ENCODE measurements around the gene NTN1.

The NTN1 gene

GRCh38 chr17:9231449-9232154, 210.3 kb downstream of the NTN1 start:
- ChIA-PET POLR2A (interaction anchor here (1.2 kb wide), 1 partner anchor 13 kb away, joined by 3 read pairs; no protein-coding TSS in a partner anchor), CTCF (interaction anchor here (1.0 kb wide), 1 partner anchor 11 kb away, joined by 3 read pairs; no protein-coding TSS in a partner anchor)
- H3K9me3 ChIP-seq (ENCODE audit: control extremely low read depth in 1 of 5, control insufficient read depth in 4 of 5, insufficient read depth in 2 of 5, low read depth in 1 of 5, low read length in 4 of 5) = no peaks in the 10 kb centered on the region
- no peak for DNase-seq
- H3K27ac ChIP-seq (ENCODE audit: insufficient read depth in 1 of 2, low read depth in 1 of 2, low read length in 2 of 2, poor library complexity in 1 of 2, severe bottlenecking in 2 of 2) = no peak overlapping the region
- H3K36me3 ChIP-seq (ENCODE audit: control insufficient read depth in 4 of 4, insufficient read depth in 4 of 4, low read length in 3 of 4) = no peaks in the 10 kb centered on the region
- no peaks in the 10 kb centered on the region for H3K27me3 ChIP-seq (replicated peaks in 2 of 5; ENCODE audit: control insufficient read depth in 4 of 5, insufficient read depth in 5 of 5, low read length in 4 of 5)
- peaks cover 0 to 37% (median 35%) of the 10 kb centered on the region in 4 experiments for H3K4me1 ChIP-seq (ENCODE audit: control extremely low read depth in 1 of 4, control insufficient read depth in 4 of 4, insufficient read depth in 4 of 4, low read length in 3 of 4)
- WGBS (ENCODE audit: insufficient coverage) = 96% methylated on average over 21 of the region's 23 CpGs
- no peak overlapping the region for H3K4me3 ChIP-seq (ENCODE audit: control insufficient read depth in 1 of 7, extremely low read depth in 1 of 7, insufficient read depth in 4 of 7, low read depth in 2 of 7, low read length in 6 of 7)

- Histone ChIP-seq H3K27me3 (replicated peaks in 2 of 5; ENCODE audit: control insufficient read depth in 4 of 5, insufficient read depth in 5 of 5, low read length in 4 of 5) (no peaks in the 10 kb centered on the region), H3K36me3 (ENCODE audit: control insufficient read depth in 4 of 4, insufficient read depth in 4 of 4, low read length in 3 of 4) (no peaks in the 10 kb centered on the region), H3K4me1 (ENCODE audit: control extremely low read depth in 1 of 4, control insufficient read depth in 4 of 4, insufficient read depth in 4 of 4, low read length in 3 of 4) (peaks cover 0 to 37% (median 35%) of the 10 kb centered on the region in 4 experiments), H3K27ac (ENCODE audit: insufficient read depth in 1 of 2, low read depth in 1 of 2, low read length in 2 of 2, poor library complexity in 1 of 2, severe bottlenecking in 2 of 2) (no peak overlapping the region), H3K9me3 (ENCODE audit: control extremely low read depth in 1 of 5, control insufficient read depth in 4 of 5, insufficient read depth in 2 of 5, low read depth in 1 of 5, low read length in 4 of 5) (no peaks in the 10 kb centered on the region), H3K4me3 (ENCODE audit: control insufficient read depth in 1 of 7, extremely low read depth in 1 of 7, insufficient read depth in 4 of 7, low read depth in 2 of 7, low read length in 6 of 7) (no peak overlapping the region)
- 90% methylated on average over 5 of the region's 6 CpGs for WGBS (ENCODE audit: insufficient coverage)
- DNase-seq = no peak
- CTCF ChIA-PET = interaction anchor here (0.8 to 1.0 kb wide), 2 partner anchors 11 to 27 kb away, joined by 3 read pairs; no protein-coding TSS in a partner anchor
- POLR2A ChIA-PET = interaction anchor here (1.2 kb wide), 1 partner anchor 14 kb away, joined by 3 read pairs; no protein-coding TSS in a partner anchor
Observed at GRCh38 chr17:9232155-9232475, 210.8 kb downstream of the NTN1 start.

GRCh38 chr17:9232591-9233270, 211.4 kb downstream of the NTN1 start:
- H3K27ac ChIP-seq (ENCODE audit: insufficient read depth in 1 of 2, low read depth in 1 of 2, low read length in 2 of 2, poor library complexity in 1 of 2, severe bottlenecking in 2 of 2) = no peak overlapping the region
- H3K4me1 ChIP-seq (ENCODE audit: control extremely low read depth in 1 of 4, control insufficient read depth in 4 of 4, insufficient read depth in 4 of 4, low read length in 3 of 4) = peaks cover 0 to 39% (median 35%) of the 10 kb centered on the region in 4 experiments
- H3K4me3 ChIP-seq (ENCODE audit: control insufficient read depth in 1 of 7, extremely low read depth in 1 of 7, insufficient read depth in 4 of 7, low read depth in 2 of 7, low read length in 6 of 7) = peak overlapping the region in 2 of 7 experiments; percentile 19 to 42
- H3K9me3 ChIP-seq (ENCODE audit: control extremely low read depth in 1 of 5, control insufficient read depth in 4 of 5, insufficient read depth in 2 of 5, low read depth in 1 of 5, low read length in 4 of 5) = no peaks in the 10 kb centered on the region
- CTCF ChIA-PET = interaction anchor here (0.8 to 1.0 kb wide), 3 partner anchors 10 to 26 kb away, joined by 3 read pairs; no protein-coding TSS in a partner anchor
- H3K27me3 ChIP-seq (replicated peaks in 2 of 5; ENCODE audit: control insufficient read depth in 4 of 5, insufficient read depth in 5 of 5, low read length in 4 of 5) = no peaks in the 10 kb centered on the region
- DNase-seq = peak; percentile 74 to 88 (median 85)
- WGBS (ENCODE audit: insufficient coverage) = 9% methylated on average over 12 of the region's 22 CpGs
- POLR2A ChIA-PET = interaction anchor here (1.2 kb wide), 1 partner anchor 14 kb away, joined by 3 read pairs; no protein-coding TSS in a partner anchor
- H3K36me3 ChIP-seq (ENCODE audit: control insufficient read depth in 4 of 4, insufficient read depth in 4 of 4, low read length in 3 of 4) = no peaks in the 10 kb centered on the region

GRCh38 chr17:9233271-9233599, 211.9 kb downstream of the NTN1 start:
- Histone ChIP-seq H3K27ac (ENCODE audit: insufficient read depth in 1 of 2, low read depth in 1 of 2, low read length in 2 of 2, poor library complexity in 1 of 2, severe bottlenecking in 2 of 2) (no peak overlapping the region), H3K4me1 (ENCODE audit: control extremely low read depth in 1 of 4, control insufficient read depth in 4 of 4, insufficient read depth in 4 of 4, low read length in 3 of 4) (peaks cover 0 to 44% (median 38%) of the 10 kb centered on the region in 4 experiments), H3K27me3 (replicated peaks in 2 of 5; ENCODE audit: control insufficient read depth in 4 of 5, insufficient read depth in 5 of 5, low read length in 4 of 5) (no peaks in the 10 kb centered on the region), H3K36me3 (ENCODE audit: control insufficient read depth in 4 of 4, insufficient read depth in 4 of 4, low read length in 3 of 4) (no peaks in the 10 kb centered on the region), H3K9me3 (ENCODE audit: control extremely low read depth in 1 of 5, control insufficient read depth in 4 of 5, insufficient read depth in 2 of 5, low read depth in 1 of 5, low read length in 4 of 5) (no peaks in the 10 kb centered on the region), H3K4me3 (ENCODE audit: control insufficient read depth in 1 of 7, extremely low read depth in 1 of 7, insufficient read depth in 4 of 7, low read depth in 2 of 7, low read length in 6 of 7) (peak overlapping the region in 2 of 7 experiments; percentile 19 to 42)
- ChIA-PET CTCF (interaction anchor here (0.9 kb wide), 1 partner anchor 13 kb away, joined by 3 read pairs; no protein-coding TSS in a partner anchor), POLR2A (no interaction called here)
- DNase-seq = no peak
- WGBS (ENCODE audit: insufficient coverage) = 19% methylated on average over 8 of the region's 9 CpGs

- H3K9me3 ChIP-seq (ENCODE audit: control extremely low read depth in 1 of 5, control insufficient read depth in 4 of 5, insufficient read depth in 2 of 5, low read depth in 1 of 5, low read length in 4 of 5) = no peaks in the 10 kb centered on the region
- peak overlapping the region in 2 of 7 experiments; percentile 4 to 19 for H3K4me3 ChIP-seq (ENCODE audit: control insufficient read depth in 1 of 7, extremely low read depth in 1 of 7, insufficient read depth in 4 of 7, low read depth in 2 of 7, low read length in 6 of 7)
- no peaks in the 10 kb centered on the region for H3K27me3 ChIP-seq (replicated peaks in 2 of 5; ENCODE audit: control insufficient read depth in 4 of 5, insufficient read depth in 5 of 5, low read length in 4 of 5)
- ChIA-PET CTCF (no interaction called here), POLR2A (no interaction called here)
- no peak for DNase-seq
- H3K4me1 ChIP-seq (ENCODE audit: control extremely low read depth in 1 of 4, control insufficient read depth in 4 of 4, insufficient read depth in 4 of 4, low read length in 3 of 4) = peaks cover 0 to 45% (median 41%) of the 10 kb centered on the region in 4 experiments
- no peaks in the 10 kb centered on the region for H3K36me3 ChIP-seq (ENCODE audit: control insufficient read depth in 4 of 4, insufficient read depth in 4 of 4, low read length in 3 of 4)
- 66% methylated on average over 5 of the region's 7 CpGs for WGBS (ENCODE audit: insufficient coverage)
- no peak overlapping the region for H3K27ac ChIP-seq (ENCODE audit: insufficient read depth in 1 of 2, low read depth in 1 of 2, low read length in 2 of 2, poor library complexity in 1 of 2, severe bottlenecking in 2 of 2)
Observed at GRCh38 chr17:9233761-9234160, 212.5 kb downstream of the NTN1 start.

- DNase-seq = no peak
- Histone ChIP-seq H3K27me3 (replicated peaks in 2 of 5; ENCODE audit: control insufficient read depth in 4 of 5, insufficient read depth in 5 of 5, low read length in 4 of 5) (no peaks in the 10 kb centered on the region), H3K36me3 (ENCODE audit: control insufficient read depth in 4 of 4, insufficient read depth in 4 of 4, low read length in 3 of 4) (no peaks in the 10 kb centered on the region), H3K4me3 (ENCODE audit: control insufficient read depth in 1 of 7, extremely low read depth in 1 of 7, insufficient read depth in 4 of 7, low read depth in 2 of 7, low read length in 6 of 7) (no peak overlapping the region), H3K27ac (ENCODE audit: insufficient read depth in 1 of 2, low read depth in 1 of 2, low read length in 2 of 2, poor library complexity in 1 of 2, severe bottlenecking in 2 of 2) (no peak overlapping the region), H3K4me1 (ENCODE audit: control extremely low read depth in 1 of 4, control insufficient read depth in 4 of 4, insufficient read depth in 4 of 4, low read length in 3 of 4) (peaks cover 0 to 52% (median 48%) of the 10 kb centered on the region in 4 experiments), H3K9me3 (ENCODE audit: control extremely low read depth in 1 of 5, control insufficient read depth in 4 of 5, insufficient read depth in 2 of 5, low read depth in 1 of 5, low read length in 4 of 5) (no peaks in the 10 kb centered on the region)
- WGBS (ENCODE audit: insufficient coverage) = 80% methylated on average over 7 of the region's 8 CpGs
- CTCF ChIA-PET = no interaction called here
- POLR2A ChIA-PET = no interaction called here
Observed at GRCh38 chr17:9234389-9234945, 213.2 kb downstream of the NTN1 start.

GRCh38 chr17:9235346-9235745, 214.0 kb downstream of the NTN1 start:
- ChIA-PET POLR2A (no interaction called here), CTCF (no interaction called here)
- Histone ChIP-seq H3K27me3 (replicated peaks in 2 of 5; ENCODE audit: control insufficient read depth in 4 of 5, insufficient read depth in 5 of 5, low read length in 4 of 5) (no peaks in the 10 kb centered on the region), H3K27ac (ENCODE audit: insufficient read depth in 1 of 2, low read depth in 1 of 2, low read length in 2 of 2, poor library complexity in 1 of 2, severe bottlenecking in 2 of 2) (no peak overlapping the region), H3K9me3 (ENCODE audit: control extremely low read depth in 1 of 5, control insufficient read depth in 4 of 5, insufficient read depth in 2 of 5, low read depth in 1 of 5, low read length in 4 of 5) (no peaks in the 10 kb centered on the region), H3K4me3 (ENCODE audit: control insufficient read depth in 1 of 7, extremely low read depth in 1 of 7, insufficient read depth in 4 of 7, low read depth in 2 of 7, low read length in 6 of 7) (no peak overlapping the region), H3K4me1 (ENCODE audit: control extremely low read depth in 1 of 4, control insufficient read depth in 4 of 4, insufficient read depth in 4 of 4, low read length in 3 of 4) (peaks cover 0 to 57% (median 53%) of the 10 kb centered on the region in 4 experiments), H3K36me3 (ENCODE audit: control insufficient read depth in 4 of 4, insufficient read depth in 4 of 4, low read length in 3 of 4) (no peaks in the 10 kb centered on the region)
- WGBS (ENCODE audit: insufficient coverage) = 100% methylated on average over 3 of the region's 4 CpGs
- DNase-seq = no peak

Data from common myeloid progenitor, CD34-positive (primary cell).